Forelimb muscle (tissue), 1 donor: ENCODE results near the gene RFX7. TPM values are rescaled to one million over a fixed set of nuclear protein-coding genes. Genes with fewer than 3 reads are reported as not detected.

Source experiments
- DNase-seq: peaks from one replicate; pipeline ENCODE4 v3.0.0-alpha.2; 2013; ENCODE audit warnings: low read depth
- polyA plus RNA-seq: library from polyadenylated mRNA; unstranded; fragments of 120-200 nt; gene quantifications from one replicate; pipeline ENCODE4 v1.2.1, GENCODE V29; 2013; ENCODE audit not compliant: insufficient read length

Gene RFX7
- polyA plus RNA-seq, 1 donor, result 13.2 TPM

DNA sequence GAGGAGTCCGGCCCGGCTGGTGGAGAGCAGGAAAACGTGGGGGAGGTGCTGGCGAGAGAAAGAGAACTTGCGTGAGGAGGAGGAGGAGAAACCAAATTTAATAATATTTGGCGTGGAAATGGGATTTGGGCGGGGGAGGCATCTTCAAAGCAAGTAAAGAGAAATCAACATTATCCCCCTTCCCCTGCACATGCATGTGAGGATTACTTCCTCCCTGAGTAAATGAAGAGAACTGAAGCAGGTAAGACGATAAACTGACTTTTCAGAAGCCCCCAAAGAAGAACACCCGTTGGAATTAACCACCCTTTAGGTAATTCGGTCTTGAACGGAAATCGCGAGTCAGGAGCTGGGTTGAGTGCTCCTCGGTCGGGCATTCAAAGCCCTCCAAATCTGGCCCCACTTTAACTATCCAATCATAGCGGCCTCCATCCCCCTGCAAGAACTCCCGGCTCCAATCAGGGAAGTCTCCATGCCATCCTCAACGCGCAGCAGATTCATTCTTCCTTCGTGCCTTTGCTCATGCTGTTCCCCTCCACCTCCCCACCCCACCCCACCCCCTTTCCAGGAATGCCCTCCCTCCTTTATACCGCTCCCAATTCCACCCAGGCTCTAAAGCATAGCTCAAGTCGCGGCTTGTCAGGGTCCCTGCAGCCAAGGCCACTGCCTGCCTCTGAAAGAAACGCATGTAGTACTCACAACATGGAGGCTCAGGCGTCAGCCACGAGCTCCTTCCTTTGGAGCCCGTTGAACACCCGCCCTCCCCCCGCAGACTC, 545 bp upstream of the RFX7 start:
- DNase-seq, result no peak

DNA sequence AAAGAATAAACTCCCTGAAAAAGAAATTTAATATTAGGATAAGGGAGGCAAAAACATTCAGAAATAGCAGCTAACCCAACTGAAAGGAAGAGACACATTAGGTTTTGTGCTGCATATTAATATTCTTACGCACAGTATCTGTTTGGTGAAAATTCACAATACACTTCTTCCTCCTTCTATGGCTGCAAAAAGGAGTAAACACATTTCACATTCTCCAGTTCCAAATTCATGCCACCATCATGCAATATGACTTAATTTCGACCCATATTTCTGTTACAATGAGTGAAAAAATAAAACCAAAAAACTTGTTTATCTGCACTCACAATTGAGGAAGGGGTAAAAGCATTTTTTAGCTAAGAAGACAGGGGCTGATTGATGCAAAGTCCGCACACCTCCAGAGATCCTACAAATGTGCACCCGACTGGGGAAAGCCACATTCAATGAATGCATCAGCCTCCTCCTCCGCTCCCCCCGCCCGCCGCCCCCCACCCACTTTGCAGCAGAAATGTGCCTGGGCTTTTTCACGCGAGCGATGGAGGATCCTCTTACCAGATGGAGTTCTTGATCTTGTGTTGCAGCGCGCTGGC, 1.0 kb downstream of the RFX7 start:
- no peak for DNase-seq

DNA sequence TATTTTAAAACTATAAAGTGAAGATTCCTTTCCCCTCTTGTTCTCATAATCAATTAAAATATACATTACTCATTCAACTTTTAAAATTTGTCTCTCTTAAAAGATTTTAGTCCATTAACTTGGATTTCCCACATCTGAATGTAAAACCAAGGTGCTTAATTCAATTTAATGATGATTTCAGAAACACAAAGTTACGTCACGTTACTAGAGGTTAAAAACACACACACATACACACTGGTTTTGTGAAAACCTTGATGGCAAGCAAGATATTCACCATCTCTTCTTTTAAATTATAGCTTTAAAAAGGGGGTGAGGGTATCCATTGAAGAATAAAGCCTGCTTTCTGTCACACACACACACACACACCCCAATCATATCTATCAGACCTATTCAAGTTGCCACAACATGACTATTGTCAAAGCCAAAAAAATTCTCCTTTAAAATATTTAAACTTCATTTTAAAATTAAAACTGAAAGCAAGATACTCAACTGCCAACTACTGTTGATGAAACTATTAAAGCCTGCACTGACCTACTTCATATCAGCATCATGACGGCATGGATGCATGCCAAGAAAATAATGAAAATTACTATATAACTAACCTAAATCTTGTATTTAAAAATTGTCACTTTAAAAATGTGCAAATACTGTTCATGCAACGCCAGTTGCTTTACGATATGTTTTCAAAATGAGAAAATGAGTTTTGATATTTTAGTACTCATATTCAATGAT, 2.1 kb downstream of the RFX7 start:
- no peak for DNase-seq

DNA sequence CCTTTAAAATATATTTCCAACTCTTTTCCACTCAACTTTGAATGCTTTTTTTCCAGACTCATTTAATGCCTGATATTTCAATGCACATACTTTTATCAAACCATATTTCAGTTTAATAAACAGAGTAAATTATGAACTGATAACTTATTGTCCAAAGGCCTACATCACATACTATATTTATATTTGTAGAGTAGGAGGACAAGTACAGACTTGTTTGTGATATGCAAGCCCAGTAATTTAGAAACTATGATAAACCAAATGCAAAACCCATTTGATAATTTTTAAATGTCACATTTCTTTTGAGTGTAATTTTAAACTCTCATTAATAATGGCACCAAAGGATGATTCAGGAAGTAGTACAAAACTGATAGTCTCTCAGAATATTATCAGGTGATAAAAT, 3.3 kb downstream of the RFX7 start:
- no peak for DNase-seq

DNA sequence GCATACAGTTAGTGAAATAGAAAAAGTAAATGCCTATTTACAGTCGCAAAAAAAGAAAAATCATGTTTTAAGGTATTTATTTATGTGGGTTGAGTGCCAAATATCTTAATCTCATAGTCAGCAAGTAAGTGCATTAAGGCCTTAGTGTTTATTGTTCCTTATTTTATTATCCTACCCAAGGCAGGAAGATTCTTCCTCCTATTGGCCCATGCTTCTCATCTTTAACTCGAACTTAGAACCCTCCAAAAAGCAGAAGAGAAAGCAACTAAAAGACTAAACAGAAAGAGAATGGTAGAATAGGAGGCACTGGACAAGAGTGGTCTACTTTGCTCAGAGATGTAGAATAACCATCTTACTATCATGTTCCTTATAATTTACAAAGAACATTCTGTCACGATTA, 7.5 kb downstream of the RFX7 start:
- DNase-seq, result no peak

DNA sequence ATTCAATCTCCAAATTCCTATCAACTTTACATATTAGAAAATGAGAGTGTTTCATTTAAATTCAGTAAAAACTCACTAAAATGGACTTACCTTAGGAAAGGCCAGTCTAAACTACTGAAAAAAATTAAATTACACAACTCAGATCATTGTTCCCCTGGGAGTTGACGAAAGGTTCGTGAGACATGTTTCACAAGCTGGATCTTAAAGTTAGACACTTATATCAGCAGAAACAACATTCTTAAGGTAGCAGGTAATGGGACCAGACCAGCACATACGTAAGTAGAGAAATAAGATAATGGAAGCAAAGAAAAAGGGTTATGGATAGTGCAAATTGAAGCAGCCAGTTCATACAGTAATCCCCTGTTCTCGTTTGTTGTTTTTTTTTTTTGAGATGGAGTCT, 8.9 kb downstream of the RFX7 start:
- no peak for DNase-seq

DNA sequence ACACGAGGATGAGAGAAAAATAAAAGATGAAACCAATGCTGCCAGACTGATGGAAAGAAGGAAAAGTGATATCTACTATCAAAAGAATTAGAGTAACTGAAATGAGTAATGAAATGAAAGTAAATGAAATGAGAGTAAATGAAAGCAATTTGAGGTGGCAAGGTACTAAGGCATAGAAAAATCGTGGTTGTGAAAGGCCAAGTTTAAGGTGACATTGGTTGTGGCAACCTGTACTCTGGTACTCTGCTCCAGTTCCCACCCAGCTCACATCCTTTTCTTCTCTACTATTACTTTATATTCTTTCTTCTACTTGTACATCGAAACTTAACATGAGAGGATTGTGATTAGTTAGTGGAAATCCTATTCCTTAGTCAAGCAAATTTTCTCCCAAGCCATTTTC, 10.1 kb downstream of the RFX7 start:
- DNase-seq, result no peak

DNA sequence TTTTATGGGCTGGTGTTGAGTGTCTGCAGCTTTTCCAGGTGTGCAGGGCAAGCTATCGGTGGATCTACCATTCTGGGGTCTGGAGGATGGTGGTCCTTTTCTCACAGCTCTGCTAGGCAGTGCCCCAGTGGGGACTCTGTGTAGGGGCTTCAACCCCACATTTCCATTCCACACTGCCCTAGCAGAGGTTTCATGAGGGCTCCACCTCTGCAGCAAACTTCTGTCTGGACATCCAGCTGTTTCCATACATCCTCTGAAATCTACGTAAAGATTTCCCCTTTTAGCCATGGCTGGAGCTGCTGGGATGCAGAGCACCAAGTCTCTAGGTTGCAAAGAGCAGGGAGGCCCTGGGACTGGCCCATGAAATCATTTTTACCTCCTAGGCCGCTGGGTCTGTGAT, 11.6 kb downstream of the RFX7 start:
- DNase-seq, result no peak

DNA sequence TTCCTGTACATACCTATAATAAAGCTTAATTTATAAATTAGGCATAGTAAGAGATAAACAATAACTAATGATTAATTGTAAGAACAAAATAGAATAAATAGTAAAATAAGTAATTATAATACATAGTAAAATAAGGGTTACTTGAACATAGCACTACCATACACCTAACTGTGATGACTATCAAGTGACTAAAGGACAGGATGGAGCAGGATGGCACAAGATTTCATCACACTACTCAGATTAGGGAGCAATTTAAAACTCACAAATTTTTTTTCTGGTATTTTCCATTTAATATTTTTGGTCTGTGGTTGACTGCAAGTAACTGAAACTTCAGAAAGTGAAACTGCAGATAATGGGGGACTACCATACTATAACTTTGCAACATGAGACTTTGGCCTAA, 14.8 kb downstream of the RFX7 start:
- DNase-seq, result no peak

DNA sequence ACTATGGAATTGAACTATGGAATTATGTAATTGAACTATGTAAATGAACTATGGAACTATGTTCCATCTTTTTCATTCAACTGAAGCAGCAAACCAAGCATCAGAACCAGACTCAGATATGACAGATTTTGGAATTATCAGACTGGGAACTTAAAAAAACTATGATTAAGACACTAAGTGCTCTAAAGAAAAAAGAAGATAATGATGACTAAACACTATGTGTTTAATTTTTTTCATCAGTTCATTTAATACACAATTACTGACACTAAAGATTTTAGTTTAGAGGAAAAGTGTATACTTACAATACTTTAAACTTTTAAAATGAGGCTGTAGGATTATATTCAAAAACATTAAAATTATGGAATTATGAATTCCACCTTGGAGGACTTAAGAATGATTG, 15.3 kb downstream of the RFX7 start:
- DNase-seq, result no peak

DNA sequence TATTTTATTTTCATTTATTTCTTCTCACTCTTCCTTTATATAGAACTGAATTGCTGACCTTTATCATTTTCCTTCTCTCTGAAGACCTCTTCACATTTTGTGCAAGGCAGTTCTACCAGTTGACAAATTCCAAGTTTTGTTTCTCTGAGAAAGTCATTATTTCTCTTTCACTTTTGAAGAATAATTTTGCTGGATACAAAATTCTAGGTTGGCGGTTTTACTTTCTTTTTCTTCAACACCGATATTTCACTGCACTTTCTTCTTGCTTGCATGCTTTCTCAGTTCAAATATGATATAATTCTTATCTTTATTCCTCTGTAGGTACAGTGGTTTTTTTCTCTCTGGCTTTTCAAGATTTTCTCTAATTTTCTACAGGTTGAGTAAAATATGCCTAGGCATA, 15.9 kb downstream of the RFX7 start:
- DNase-seq, result no peak

DNA sequence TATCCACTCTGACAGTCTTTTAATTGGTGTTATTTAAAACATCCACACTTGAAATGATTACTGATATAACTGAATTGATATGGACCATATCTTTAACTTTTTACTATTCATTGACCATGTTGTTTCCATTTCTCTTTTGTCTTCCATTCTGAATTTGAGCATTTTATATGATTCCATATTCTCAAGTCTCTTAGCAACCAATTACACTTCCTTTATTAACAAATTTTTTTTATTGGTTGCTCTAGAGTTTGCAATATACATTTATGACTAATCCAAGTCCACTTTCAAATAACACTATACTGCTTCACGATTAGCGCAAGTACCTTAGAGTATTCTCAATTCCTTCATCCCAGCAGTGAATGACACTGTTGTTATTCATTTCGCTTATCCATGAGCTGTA, 16.4 kb downstream of the RFX7 start:
- DNase-seq, result no peak

DNA sequence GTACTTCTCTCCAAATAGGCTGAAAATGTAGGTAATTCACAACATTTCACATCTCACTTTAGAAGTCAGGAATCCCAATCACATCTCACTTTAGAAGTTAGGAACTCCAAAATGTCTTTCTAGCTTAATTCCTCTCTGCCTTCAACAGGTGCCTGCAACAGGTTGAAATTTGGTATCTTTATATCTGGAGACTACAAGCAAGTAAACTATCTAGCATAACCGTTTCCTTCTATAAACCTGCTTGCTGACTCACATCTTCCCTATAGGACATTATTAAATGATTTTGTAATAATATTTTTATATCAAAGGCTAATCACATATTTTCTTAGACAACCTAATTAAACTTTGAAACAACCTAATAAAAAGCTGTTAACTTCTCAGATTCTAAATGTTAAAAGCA, 18.2 kb downstream of the RFX7 start:
- DNase-seq, result no peak

DNA sequence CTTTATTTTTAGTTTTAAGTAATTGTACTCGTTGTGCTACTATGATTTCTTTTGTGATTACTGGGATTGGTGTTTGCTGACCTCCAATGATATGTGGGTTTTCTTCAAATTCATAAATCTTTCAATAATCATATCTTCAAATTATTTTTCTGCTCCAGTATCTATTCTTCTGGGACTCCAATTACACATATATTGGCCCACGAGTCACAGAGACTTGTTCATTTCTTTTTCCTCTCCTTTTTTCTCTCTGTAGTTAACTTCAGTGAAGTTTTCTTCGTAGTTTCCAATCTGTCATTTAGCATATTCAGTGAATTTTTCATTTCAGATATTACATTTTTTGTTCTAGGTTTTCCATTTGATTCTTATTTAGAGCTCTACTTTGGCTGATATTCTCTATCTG, 21.4 kb downstream of the RFX7 start:
- no peak for DNase-seq

DNA sequence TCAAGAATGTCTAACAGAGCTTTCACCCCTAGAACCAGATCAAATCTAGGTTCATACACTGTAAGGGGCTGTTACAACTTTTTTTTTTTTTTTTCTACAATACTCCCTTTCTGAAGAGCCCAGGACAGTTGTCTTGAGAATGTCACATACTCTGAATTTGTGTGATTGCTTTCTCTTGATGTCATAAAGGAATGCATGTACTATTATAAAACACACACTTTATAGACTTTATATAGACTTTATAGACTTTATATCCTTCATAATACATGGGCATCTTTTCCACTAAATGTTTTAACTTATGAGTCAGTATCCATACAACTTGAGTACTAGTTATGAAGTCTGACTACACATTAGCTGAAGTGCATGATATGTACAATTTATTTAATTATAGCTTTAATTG, 26.3 kb downstream of the RFX7 start:
- DNase-seq, result no peak

DNA sequence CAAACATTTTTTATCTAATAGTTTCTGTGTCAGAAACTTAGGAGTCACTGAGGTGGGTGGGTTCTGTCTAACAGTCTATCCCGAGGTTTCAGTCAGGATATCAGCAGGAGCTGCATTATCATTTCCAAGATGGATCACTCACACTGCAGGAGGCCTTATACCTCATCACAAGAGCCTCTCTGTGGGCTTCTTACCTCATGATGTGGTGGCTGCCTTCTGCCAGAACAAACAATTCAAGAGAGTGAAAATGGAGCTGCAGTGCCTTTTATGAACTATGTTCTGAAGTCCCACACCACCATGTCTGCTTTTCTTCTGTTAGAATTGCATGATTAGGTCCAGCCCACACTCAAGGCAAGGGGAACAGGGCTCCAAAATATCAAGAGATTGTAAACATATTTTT, 27.9 kb downstream of the RFX7 start:
- DNase-seq, result no peak

DNA sequence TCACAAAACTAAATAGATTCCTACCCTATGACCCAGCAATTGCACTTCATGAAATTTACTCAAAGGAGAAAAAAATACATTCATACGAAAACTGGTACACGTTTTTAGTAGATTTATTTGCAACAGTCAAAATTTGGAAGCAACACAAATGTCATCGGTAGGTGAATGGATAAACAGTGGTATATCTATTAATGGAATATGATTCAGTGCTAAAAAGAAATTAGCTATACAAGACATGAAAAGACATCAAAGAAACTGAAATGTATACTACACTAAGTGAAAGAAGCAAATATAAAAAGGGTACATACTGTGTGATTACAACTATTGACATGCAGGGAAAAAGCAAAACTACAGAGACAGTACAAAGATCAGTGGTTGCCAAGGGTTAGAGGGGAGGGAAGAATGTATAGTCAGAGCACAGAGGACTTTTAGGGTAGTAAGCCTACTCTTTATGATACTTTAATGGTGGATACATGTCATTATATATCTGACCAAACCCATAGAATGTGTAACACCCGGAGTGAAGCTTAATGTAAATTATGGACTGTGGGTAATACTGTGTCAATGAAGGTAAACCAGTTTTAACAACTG, 31.6 kb downstream of the RFX7 start:
- DNase-seq, result no peak

DNA sequence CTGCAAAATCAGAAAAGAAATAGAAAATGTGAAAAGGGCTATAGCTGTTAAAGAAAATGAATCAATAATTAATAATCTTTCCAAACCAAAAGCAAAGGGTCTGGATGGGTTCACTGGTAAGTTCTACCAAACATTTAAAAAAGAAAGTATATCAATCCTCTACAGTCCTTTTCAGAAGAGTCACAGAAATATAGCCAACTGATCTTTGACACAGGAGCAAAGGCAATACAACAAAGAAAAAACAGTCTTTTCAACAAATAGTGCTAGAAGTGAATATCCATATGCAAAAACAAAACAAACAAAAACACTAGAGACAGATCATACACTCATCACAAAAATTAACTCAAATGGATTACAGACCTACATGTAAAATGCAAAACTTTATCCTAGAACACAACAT, 32.6 kb downstream of the RFX7 start:
- DNase-seq, result no peak

DNA sequence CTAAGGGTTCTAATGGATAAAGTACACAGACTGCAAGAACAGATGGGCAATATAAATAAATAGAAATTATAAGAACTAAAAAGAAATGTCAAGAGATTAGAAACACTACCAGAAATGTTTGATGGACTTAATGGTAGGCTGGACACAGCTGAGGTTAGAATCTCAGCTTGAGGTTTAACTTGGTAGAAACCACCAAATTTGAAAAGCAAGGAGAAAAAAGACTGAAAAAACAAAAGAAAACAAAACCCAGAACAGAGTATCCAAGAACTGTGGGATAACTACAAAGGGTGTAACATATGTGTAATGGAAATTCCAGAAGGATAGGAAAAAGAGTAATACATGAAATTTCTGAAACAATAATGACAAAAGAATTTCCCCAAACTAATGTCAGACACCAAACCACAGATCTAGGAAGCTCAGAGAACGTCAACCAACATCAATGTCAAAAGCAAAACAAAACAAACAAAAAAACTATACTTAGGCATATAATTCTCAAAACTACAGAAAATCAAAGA, 35.0 kb downstream of the RFX7 start:
- DNase-seq, result no peak

DNA sequence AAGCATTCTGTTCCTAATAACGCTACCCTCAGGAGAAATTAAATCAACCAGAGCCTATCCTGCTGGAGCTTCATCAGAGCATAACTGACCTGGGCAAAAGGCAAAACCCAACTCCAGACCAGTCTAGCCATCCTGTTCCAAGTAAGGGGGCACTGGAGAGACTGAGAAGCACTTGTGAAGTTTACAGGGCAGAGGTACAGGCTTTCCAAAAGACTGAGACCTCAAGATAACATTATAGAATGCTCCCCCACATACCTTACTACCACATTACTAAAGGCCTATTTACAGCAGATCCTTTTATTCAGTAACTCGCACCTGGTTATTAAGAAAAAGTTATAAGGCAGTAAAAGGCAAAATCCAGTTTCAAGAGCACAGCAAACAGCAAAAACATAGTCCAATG, 35.5 kb downstream of the RFX7 start:
- DNase-seq, result no peak

DNA sequence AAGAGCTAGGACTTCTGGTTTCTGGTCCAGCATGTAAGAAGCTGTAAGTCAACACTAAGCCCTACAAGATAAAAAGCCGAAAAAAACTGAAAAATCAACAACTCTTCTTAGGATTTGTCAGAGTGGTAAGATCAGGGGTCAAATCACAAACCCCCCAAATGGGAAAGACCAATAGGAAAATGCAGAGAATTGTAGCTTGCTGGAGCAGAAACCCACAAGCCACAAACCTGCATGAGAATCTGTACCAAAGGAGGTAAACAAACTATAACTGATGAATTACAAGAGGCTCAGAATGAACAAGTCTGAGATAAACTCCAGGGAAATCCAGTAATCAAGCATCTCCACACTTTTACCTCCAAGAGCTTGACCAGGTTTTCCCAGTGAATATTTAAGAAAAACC, 36.0 kb downstream of the RFX7 start:
- no peak for DNase-seq

DNA sequence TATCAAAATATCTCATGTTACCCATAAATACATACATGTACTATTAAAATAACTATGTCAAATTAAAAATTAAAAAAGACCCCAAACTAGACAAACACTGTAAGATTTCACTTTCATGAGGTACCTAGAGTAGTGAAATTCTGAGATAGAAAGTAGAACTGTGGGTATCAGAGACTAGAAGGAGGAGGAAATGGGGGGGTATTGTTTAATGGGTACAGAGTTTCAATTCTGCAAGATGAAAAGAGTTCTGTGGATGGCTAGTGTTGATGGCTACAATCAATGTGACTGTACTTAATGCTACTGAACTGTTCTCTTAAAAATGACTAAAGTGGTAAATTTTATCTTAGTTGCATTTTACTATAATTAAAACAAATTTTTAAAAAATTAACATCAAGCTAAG, 36.6 kb downstream of the RFX7 start:
- DNase-seq, result no peak
